ENCODE results near the gene ITGA1.
A peak's percentile ranks its signal among the peaks of the same experiment; 100 is the strongest.

ITGA1 gene

GRCh38 chr5:52773342-52773741 is 14.4 kb upstream of the ITGA1 start:
- DNase-seq, result no peak

DNA sequence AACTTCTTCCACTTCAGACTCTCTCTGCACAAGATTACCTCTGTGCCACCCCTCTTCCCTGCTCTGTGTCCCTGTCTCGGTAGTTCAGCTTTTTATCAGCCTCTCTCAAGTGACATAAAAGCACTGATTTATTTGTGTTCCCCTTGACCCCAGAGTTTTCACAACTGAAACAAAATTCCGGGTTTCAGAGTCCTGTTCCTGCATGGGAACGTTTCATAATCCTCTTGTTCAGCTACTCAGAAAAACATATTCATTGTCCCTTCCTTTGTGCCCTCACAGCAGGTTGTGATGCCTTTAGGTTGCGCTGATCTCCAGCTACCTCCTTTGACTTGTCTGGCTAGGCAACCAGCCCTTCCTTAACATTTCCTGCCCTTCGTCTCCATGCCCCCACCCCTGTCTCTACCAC is 13.7 kb upstream of the ITGA1 start:
- no peak for DNase-seq

DNA sequence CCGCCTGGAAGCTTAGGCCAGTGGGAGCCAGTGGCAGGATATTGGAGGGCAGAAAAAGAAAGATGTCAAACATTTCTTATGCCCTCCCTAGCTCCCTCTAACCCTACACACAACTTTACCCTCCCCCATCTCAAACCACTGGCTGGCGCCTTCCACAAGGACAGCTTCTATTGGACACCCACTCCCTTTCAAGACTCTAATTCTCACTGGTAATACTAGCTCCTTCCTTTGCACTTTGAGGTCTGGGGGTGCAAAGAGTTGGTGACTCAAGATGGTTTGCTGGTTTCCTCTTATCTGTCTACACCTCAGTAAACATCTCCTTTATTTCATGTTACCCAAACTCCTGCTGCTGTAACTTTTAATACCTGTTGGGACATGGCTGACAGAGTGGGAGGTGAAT is 11.6 kb upstream of the ITGA1 start:
- no peak for DNase-seq

DNA sequence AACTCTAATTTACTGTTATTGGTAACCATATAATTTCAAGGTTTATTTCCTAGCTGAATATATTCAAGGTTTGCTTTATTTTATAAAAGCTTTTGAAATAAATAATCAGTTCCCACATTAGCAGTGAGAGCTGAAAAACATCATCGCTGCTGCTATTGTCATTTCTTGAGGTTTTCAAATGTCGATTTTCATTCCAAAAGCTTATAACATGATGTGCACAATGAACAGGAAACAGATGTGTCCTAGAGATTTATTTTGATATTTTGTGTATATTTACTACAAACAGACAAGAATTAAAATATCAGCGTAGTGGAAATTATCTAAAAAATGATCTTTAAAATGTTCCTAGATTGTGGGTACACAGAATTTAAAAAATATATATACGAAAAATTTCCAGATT is 10.5 kb upstream of the ITGA1 start:
- no peak for DNase-seq

GRCh38 chr5:52778781-52779180 is 8.9 kb upstream of the ITGA1 start:
- DNase-seq, result no peak

DNA sequence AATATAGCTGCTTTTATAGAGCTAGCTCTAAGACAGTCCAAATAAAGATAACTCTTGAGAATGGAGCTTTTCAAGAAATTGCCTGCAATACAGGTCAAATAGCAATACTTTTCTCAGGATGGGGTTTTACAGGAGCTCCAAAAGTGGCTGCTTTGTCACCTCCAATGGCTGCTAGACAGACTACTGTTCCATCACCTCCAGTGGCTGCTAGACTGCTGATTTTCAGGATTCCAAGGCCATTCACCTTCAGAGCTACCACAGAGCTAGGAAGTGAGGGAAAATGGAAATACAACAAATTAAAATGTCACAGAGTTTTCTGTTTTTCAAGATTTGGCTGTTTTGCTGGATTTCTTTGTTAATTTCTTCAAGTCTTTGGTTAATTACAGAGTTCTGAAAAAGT is 8.5 kb upstream of the ITGA1 start:
- DNase-seq, result no peak

DNA sequence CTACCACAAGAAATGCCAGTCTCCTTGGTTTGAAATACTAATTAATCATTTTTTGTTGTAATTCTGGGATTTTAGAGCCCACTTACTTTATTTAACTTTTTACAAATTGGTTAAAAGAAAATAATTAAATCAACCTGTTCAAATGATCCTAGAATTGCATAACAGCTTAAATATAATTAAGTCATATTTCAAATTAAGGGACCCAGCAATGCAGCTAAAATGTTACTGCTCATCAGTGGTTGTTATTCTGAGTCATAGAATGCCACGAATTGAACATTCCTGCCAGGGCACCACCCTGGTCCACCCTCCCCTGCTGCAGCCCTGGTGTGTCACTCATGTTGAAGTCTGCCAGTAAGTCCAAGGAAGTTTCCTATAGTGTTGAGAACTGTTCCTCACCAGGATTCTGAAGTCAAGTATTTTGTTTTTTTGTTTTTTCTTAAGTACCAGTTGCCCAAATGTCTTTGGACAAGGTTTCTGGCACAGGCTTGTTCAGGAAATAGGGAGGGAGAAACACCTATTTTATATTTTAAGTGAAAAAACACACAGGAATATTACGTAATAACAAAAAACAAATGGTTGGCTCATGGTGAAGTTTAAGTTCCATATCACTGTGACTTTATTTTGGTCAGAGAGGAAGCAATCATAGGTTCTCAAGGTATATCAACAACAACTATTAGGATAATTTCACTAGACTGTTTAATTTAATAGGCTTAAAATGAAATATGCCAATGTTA is 4.3 kb upstream of the ITGA1 start:
- peak; percentile 45 for DNase-seq

DNA sequence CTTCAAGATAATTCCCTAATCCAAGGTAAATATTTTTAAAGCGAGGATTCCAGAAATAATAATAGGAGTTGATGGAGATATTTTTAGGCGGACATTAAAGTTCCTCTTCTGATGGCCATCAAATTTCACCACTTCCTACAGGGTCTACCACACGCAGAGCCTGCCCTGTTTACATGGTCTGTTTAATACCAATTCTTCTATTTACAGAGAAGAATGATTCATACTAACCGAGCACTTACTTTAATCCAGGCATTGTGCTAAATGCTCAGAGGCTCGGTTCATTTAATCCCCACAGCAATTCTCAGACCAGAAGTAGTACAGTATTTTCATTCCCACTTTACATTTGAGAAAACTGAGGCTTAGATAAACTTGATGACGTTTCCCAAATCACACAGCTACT is 3.0 kb upstream of the ITGA1 start:
- DNase-seq, result no peak

- DNase-seq, result no peak
Observed at GRCh38 chr5:52786391-52786790, 1.3 kb upstream of the ITGA1 start.

- DNase-seq, result no peak
Observed at GRCh38 chr5:52786949-52787599, 642 bp upstream of the ITGA1 start.

DNA sequence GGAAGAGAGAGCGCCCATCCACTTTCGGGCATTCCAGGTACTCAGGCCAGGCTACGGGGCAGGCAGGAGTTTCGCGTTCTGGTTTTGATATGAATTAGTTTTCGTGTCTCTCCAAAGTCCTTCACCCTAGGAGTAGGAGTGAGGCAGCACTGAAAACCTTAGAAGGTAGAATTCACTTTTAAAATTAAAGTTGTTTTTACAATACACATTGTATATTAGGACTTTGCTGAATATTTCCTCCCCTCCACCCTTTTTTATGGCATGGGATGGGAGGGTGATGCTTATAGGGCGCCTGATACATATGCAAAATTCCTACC is 747 bp downstream of the ITGA1 start:
- DNase-seq, result no peak

DNA sequence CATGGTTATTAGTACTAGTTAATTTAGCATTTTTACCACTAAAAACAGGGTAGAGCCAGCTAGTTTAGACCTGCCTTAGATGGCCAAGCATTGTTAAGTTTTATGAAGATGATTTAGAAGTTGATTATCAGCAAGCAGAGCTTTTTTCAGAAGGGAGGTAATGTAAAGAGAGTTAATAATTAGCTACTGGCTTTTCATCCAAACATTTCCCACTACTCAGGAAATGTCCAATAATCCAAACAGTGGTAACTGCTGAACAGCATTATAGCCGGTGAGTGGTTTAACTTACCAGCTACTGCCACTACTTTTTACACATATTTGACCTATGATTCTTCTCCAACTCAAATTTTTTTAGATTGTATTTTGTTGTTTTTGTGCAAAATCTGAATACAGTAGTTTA is 1.7 kb downstream of the ITGA1 start:
- DNase-seq, result no peak

- DNase-seq, result no peak
Observed at GRCh38 chr5:52789851-52790250, 2.1 kb downstream of the ITGA1 start.

DNA sequence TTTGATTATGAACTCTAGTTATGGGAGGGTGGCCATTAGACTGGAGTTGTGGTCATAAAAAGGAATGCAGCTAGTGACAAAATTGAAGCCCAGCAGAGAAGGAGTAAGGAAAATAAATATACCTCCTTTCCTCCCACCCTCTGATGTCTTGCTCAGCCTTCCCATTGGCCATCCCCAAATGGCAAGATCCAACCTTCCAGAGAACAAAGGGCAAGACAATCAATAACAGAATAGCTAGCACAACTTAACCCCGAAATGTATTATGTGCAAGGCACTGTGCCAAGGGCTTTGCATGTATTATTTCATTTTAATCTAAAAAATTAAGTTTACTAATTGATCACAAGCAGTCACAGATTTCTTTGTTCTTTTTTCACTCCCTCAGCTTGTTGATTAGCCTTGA is 3.6 kb downstream of the ITGA1 start:
- DNase-seq, result no peak

DNA sequence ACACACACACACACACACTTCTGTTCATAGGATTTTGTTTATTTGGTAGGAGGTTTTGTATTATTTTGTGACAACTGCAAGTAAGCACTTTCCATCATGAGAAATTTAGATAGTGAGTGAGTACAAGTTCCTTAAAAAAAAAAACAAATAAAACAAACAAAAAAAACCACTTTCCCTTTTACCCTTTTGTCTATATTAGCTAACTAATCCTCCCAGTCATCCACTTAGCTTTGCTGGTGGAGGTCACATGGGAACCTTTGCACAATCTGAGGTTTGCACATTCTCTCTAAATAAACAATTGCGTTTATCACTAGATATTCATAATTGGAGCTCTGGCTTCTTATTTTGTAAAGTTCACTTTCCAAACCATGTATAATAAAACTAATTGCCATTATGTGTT is 6.8 kb downstream of the ITGA1 start:
- no peak for DNase-seq

DNA sequence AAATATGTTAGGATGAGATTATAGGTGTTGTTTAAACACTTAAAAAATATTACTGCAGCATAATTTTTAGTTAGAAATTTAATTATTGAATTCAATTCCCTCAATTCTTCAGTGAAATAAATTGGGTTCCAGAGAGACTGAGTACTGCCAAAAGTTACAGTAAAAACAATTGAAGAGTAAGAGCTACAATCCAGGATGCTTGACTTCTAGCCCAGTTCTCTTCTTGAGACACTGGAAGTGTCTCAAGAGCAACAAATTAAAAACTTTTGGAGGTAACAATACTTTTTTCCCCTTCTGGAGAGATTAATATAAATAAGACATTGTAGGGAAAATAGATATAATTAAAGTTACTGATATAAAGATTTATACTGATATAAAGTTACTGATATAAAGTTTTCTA is 8.3 kb downstream of the ITGA1 start:
- no peak for DNase-seq

- no peak for DNase-seq
Observed at GRCh38 chr5:52796516-52797103, 8.9 kb downstream of the ITGA1 start.

DNA sequence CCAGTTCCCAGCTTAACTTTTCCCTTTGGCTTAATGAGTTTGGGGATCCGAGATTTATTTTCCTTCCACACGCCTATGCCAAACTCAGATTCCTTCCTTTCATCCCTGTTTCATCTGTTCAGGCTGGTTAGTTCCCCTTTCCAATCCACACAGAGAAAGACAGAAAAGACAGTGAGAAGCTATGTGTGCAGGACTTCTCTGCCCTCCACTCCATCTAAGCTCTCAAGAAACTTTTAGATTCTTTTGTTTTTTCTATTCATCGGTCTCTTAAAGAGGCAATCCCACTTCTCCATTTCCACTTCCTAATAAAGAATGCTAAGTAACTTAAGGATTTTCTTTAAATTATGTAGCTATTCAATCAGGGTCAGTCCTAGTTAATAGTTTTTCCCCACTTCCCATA is 11.2 kb downstream of the ITGA1 start:
- no peak for DNase-seq

DNA sequence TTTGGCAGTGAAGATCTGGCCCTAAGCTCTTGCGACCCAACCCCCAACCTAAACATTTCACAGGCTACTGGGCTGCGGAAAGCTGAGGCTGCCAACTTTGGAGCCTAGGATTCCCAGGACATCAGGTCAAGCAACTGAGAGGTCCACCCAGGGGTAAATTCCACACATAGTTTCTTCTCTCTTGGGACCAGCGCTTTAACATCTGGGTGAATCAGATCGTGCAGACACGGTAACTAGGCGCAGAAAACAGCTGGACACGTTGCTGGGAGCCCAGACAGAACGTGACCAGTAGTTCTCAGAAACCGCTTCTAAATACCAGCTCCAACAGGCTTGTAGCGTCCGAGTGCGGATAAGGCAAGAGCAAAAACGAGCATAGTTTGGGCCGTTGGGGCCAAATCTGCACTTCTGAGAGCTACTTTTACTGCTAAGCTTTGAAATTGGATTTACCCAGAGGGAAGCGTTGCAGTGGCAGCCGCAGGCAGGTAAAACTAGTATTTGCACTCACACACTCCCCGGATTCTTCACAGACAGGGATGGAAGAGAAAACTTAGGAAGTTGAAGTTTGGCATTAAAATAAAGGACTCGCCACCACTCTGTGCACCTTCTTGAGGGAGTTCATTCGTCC is 11.8 kb downstream of the ITGA1 start:
- peak; percentile 59 for DNase-seq

DNA sequence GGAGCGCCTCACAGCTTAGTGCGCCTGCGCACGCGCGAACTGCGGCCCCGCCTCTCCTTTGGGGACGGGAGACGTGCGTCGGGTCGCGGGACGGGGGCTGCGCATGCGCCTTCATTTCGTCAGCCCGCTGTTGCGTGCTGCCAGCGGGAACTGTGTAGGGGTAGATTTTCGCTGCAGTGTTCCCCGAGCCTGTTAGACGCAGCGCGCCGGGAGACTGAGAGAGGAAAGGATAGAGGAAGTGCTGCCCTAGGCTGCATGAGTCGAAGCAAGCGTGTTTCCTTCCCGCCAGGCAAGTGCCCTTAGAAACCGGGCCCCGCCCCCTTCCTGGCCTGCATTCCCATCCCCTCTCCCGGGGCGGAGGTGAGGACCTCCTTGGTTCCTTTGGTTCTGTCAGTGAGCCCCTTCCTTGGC is 12.3 kb downstream of the ITGA1 start:
- DNase-seq, result peak; percentile 92

- no peak for DNase-seq
Observed at GRCh38 chr5:52800394-52801213, 12.9 kb downstream of the ITGA1 start.

DNA sequence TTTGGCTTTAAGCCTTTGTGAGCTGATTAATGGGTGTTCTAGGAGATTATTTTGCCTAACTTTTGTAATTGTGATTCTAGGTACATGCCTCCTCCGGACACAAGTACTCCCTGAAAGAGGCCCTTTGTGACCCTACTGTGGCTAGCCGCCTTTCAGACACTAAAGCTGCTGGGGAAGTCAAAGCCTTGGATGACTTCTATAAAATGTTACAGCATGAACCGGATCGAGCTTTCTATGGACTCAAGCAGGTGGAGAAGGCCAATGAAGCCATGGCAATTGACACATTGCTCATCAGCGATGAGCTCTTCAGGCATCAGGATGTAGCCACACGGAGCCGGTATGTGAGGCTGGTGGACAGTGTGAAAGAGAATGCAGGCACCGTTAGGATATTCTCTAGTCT is 13.6 kb downstream of the ITGA1 start:
- DNase-seq, result no peak

DNA sequence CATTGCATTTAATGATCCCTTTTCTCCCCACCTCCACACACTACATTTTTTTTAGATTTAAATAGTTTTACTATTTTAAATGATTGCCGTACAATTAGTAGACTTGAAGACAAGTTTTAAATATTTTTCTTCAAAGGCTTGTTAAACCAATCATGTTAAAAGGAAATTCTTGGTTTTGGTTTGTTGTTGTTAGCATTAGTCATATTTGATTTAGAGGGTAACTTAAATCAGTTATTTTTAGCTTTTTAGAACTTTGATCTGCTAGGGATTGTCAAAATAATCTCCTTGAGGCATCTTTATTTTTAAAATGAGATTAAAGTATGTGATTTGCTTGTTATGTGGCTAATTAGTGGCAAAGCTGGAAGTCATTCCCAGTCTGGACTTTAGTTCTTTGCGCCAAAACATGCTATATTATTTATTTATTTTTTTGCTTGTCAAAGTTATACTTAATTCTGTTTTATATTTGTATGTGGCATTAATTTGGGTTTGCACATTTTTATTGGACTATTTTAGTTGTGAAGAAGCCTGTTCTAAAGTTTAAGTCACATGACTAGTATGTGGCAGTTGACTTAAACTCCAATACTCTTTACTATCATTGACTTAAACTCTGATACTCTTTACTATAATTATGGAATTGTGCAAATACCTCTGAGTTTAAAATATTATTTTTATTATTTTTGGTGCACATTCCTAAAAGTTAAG is 14.7 kb downstream of the ITGA1 start:
- no peak for DNase-seq

Measured in T1000 (cell line).